Measurements from ENCODE around the gene TMPRSS9. TPM values are rescaled to one million over a fixed set of nuclear protein-coding genes. Genes with fewer than 3 reads are reported as not detected.

The TMPRSS9 gene
- total and polyA plus RNA-seq, 12 donors: 0.32 to 1.7 (median 1.1) TPM

- no peaks in the 10 kb centered on the region for H3K9me3 ChIP-seq (replicated peaks in 1 of 3)
- 82 to 85% (median 84%) methylated on average over 7 to 14 of the region's 14 CpGs for WGBS, 4 donors
- H3K27ac ChIP-seq: no peak overlapping the region
- TF ChIP-seq POLR2A (IDR thresholded peaks at IDR 0.05) (no peak), CTCF (IDR thresholded peaks at IDR 0.05) (no peak)
- H3K27me3 ChIP-seq: peaks cover 3% of the 10 kb centered on the region
- H3K36me3 ChIP-seq (replicated peaks in 1 of 2): no peaks in the 10 kb centered on the region
- no peak for DNase-seq
- no peak overlapping the region for H3K4me3 ChIP-seq
- no peaks in the 10 kb centered on the region for H3K4me1 ChIP-seq (replicated peaks in 1 of 2)
- intact Hi-C loops (cut with DNase I): no loop called here
Observed at GRCh38 chr19:2398735-2399305, 38.8 kb downstream of the TMPRSS9 start.

GRCh38 chr19:2399582-2399981 is 39.5 kb downstream of the TMPRSS9 start:
- intact Hi-C loops (cut with DNase I): no loop called here
- no peak for DNase-seq
- peaks cover 3% of the 10 kb centered on the region for H3K27me3 ChIP-seq
- no peaks in the 10 kb centered on the region for H3K36me3 ChIP-seq (replicated peaks in 1 of 2)
- no peaks in the 10 kb centered on the region for H3K4me1 ChIP-seq (replicated peaks in 1 of 2)
- H3K4me3 ChIP-seq: no peak overlapping the region
- 82 to 95% (median 91%) methylated on average over 4 of the region's 4 CpGs for WGBS, 4 donors
- TF ChIP-seq CTCF (IDR thresholded peaks at IDR 0.05) (no peak), POLR2A (IDR thresholded peaks at IDR 0.05) (no peak)
- H3K9me3 ChIP-seq (replicated peaks in 1 of 3): no peaks in the 10 kb centered on the region
- H3K27ac ChIP-seq: no peak overlapping the region

GRCh38 chr19:2408247-2408646 is 48.2 kb downstream of the TMPRSS9 start:
- 85 to 87% (median 86%) methylated on average over 13 to 25 of the region's 25 CpGs for WGBS, 4 donors
- H3K4me1 ChIP-seq (replicated peaks in 1 of 2): no peaks in the 10 kb centered on the region
- no peak for DNase-seq
- intact Hi-C loops (cut with DNase I): no loop called here
- H3K27ac ChIP-seq: no peak overlapping the region
- no peak overlapping the region for H3K4me3 ChIP-seq
- H3K27me3 ChIP-seq: no peaks in the 10 kb centered on the region
- H3K9me3 ChIP-seq (replicated peaks in 1 of 3): no peaks in the 10 kb centered on the region
- H3K36me3 ChIP-seq (replicated peaks in 1 of 2): no peaks in the 10 kb centered on the region
- no peak for TF ChIP-seq CTCF (IDR thresholded peaks at IDR 0.05)
- no peak for TF ChIP-seq POLR2A (IDR thresholded peaks at IDR 0.05)

GRCh38 chr19:2409352-2409912 is 49.4 kb downstream of the TMPRSS9 start:
- Histone ChIP-seq H3K36me3 (replicated peaks in 1 of 2) (no peaks in the 10 kb centered on the region), H3K9me3 (replicated peaks in 1 of 3) (no peaks in the 10 kb centered on the region), H3K4me1 (replicated peaks in 1 of 2) (no peaks in the 10 kb centered on the region), H3K27me3 (no peaks in the 10 kb centered on the region), H3K4me3 (no peak overlapping the region), H3K27ac (no peak overlapping the region)
- 76 to 88% (median 82%) methylated on average over 7 of the region's 7 CpGs for WGBS, 4 donors
- TF ChIP-seq CTCF (IDR thresholded peaks at IDR 0.05) (no peak), POLR2A (IDR thresholded peaks at IDR 0.05) (no peak)
- intact Hi-C loops (cut with DNase I): no loop called here
- no peak for DNase-seq

Data from adrenal gland (tissue), 12 donors.